GM19452 (cell line): ENCODE results near the gene CEACAM4.

Experiments used
- ATAC-seq: cut with Tn5 transposase; IDR thresholded peaks from one replicate; pipeline ENCODE4 v1.9.1; 2021; ENCODE audit not compliant: unreplicated experiment

The CEACAM4 gene

DNA sequence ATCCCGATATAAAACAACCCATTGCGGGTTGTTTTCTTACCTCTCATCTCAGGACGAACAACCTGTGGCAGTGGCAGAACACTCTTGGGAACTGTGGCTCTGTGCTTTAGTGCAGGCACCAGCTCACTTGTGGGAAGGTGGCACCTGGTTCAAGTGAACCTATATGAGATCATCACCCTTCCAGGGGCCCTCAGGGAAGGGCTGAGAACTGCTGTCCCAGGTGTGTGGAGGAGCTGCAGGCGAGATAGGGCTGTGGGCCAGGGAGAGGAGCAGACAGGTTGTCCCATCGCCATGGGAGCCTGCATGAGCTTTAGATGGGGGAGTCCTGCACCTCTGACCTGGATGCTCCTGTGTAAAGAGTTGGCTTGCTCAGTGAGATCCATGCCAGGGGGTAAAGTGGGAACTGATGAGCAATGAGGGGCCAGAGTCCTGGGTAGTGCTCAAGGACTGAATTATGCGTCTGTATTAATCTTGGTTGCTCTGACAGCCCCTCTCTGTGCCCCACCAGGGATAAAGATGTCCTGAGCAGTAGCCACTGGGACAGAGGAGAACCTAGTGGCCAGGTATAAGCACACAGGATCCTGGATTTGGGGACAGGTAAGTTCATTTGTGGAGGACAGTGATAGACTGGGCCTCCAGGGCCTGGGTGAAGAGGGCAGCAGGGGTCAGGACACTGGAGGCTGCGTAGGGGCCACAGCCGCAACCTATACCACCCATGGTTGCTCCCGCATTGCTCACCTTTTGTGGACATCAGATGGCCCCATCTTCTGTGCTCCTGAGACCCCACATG is 8.7 kb downstream of the CEACAM4 start:
- ATAC-seq = no peak

- no peak for ATAC-seq
Measured at GRCh38 chr19:41616792-41617621, 9.9 kb downstream of the CEACAM4 start.

- ATAC-seq = no peak
Measured at GRCh38 chr19:41615207-41615606, 11.7 kb downstream of the CEACAM4 start.

- ATAC-seq = no peak
Measured at GRCh38 chr19:41612483-41612882, 14.4 kb downstream of the CEACAM4 start.

- ATAC-seq = no peak
Measured at GRCh38 chr19:41610789-41611188, 16.1 kb downstream of the CEACAM4 start.

DNA sequence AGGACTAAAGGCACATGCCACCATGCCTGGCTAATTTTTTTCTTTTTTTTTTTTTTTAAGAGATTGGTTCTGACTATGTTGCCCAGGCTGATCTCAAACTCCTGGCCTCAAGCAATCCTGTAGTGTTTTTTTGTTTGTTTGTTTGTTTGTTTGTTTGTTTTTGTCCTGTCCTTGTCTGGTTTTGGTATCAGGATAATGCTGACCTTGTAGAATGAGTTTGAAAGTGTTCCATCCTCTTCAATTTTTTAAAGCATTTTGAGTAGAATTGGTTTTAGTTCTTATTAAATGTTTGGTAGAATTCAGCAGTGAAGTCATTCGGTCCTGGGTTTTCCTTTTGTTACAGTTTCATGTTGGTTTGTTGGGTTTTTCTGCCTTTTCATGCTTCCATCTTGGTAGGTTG is 19.2 kb downstream of the CEACAM4 start:
- no peak for ATAC-seq

GRCh38 chr19:41606215-41606837 is 20.5 kb downstream of the CEACAM4 start:
- ATAC-seq = no peak

- ATAC-seq = no peak
Measured at GRCh38 chr19:41604831-41605230, 22.0 kb downstream of the CEACAM4 start.

GRCh38 chr19:41601771-41602170 is 25.1 kb downstream of the CEACAM4 start:
- no peak for ATAC-seq

DNA sequence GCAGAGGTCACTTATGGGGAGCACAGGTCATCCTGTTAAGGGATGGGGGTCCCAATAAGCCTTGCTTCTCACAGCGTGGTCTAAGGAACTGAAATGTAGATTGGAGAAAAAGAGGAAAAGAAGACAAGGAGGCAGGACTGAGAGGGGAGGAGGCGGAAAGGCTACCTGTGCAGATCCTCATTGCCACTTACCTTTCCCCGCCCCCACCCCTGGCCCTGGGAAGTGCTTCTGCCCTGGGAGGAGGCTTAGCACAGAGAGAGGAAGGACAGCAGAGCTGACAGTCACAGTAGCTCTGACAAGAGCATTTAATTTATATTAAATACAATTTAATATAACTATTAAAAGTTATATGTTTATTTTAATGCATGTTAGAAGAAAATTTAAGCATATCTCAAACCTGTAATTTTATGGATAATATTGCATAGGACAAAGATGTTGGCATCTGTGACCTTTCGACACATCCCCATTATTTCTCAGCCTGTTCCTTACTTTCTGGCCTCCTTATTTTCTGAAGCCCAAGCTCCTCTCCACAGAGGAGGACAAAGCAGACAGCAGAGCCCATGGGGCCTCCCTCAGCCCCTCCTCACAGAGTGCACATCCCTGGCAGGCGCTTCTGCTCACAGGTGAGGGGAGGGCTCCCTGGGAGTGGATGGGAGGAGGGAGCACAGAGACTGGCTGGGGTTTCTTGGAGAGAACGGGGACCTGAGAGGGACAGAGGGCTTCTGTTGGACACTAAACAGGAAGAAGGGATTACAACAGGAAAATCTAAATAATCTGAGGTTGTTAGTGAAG is 27.5 kb downstream of the CEACAM4 start:
- no peak for ATAC-seq

- ATAC-seq = no peak
Measured at GRCh38 chr19:41597600-41598041, 29.3 kb downstream of the CEACAM4 start.

GRCh38 chr19:41595890-41596280 is 31.0 kb downstream of the CEACAM4 start:
- no peak for ATAC-seq

DNA sequence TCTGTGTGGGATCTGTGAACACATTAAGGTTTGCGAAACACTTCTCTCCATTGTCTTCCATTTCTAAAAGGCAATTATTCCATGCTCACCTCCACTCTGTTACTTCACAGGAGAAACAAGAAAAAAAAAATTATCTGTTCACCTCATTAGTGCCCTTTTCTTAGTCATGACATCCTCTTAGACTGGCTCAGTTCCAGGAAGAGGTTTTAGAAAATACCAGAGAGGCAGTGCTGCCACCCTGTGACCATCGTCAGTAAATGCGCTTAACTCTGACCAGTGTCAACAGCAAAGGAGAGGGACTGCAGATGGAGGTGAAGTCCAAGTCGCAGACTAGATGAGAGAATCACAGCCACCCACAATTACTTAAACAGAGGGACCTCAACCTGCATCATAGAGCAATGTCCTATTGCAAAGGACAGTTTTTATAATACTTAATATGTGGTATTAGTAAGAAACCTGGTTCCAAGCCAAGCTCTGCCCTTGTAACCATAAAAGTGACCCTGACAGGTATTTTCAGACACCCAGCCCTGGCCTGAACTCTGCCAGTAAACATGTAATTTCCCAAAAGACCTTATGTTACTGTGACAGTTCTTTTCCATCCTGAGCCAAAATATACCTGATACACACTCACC is 31.5 kb downstream of the CEACAM4 start:
- ATAC-seq = no peak

DNA sequence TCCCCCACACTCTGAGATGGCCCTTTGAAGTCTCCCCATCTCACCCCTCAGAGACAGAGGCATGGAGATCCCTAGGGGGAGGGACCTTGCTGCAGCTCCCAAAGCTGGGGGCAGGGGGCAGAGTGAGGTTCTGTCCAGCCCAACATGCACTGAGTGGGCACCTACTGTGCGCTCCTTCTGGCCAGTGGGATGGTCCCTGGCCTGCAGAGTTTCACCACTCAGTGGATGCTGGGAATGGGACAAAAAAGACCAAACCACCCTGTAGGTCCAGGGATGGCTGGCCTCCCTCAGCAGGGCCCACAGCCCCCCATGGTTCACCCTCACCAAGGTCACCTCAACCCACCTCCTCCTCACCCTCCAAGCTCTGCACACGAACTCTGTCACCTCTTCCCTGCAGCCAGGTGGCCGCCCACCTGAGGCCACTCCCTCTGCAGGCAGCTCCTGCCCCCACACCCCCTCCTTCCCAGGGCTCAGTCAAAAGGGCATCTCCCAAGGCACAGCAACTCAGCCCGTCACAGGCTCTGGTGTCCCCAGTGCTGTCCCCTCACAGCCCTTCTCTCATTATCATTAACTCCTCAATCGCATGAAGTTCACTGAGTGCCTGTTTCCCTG is 34.8 kb downstream of the CEACAM4 start:
- no peak for ATAC-seq

GRCh38 chr19:41590936-41591335 is 35.9 kb downstream of the CEACAM4 start:
- no peak for ATAC-seq

DNA sequence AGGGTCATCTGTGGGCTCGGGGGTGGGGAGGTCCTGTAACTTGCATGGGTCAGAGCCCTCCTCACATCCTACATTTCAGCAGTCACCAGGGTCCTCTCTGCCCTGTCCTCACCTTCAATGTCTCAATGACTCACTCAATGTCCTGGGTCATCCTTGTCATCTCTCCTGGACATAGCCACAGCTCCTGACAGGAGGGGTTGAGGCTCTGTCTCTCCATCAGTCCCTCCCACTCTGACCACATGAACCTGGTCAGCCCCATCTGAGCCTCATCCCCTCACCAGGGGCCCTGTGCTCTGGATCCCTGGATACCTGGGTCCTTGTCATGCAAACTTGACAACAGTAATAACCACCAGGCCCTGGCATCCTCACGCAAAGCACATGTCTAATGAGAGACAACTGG is 37.5 kb downstream of the CEACAM4 start:
- no peak for ATAC-seq

DNA sequence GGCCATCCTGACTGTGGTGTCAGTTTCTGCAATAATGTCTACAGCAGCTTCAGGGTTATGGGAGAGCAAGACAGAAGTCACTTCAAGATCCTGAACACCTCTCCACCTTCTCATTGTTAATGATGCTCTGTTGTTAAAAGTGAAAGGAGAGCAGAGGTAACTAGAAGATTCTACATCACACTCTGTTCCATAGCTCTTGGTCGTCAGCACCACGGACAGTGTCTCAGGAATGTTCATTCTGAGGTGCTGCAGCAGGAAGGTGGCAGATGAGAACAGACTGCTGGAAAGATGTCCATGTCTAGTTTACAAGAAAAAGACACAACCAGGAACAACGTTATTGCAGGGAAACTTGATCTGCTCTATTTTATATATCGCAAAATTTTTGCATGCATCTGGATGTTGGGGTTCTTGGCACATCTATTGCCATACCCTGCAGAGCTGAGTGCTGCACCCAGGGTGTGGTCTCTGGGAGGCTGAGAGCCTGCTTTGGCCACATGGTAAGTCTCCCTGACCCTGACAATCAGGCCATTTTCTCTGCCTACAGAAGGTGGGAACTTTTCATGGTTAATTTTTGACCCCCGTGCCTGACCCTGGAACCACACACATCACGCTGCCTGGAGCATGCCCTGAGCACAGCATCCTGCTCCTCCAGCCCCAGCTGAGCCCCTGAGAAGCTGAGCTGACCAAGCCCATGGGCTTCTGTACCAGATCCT is 38.2 kb downstream of the CEACAM4 start:
- no peak for ATAC-seq

- ATAC-seq = no peak
Measured at GRCh38 chr19:41587838-41588210, 39.0 kb downstream of the CEACAM4 start.

GRCh38 chr19:41587101-41587837 is 39.6 kb downstream of the CEACAM4 start:
- ATAC-seq = no peak
